Subcutaneous adipose tissue (tissue), 4 donors: ENCODE results near the gene BRINP2. TPM values are rescaled to one million over a fixed set of nuclear protein-coding genes. Genes with fewer than 3 reads are reported as not detected.

ENCODE experiments used
- total RNA-seq, 4 donors: library from RNA; depleted of rRNA; stranded (reverse); fragments of >200 nt; gene quantifications; one replicate each; pipeline ENCODE4 v1.1.0, GENCODE V29; 2016
- TF ChIP-seq, protein P1 (sequence below): fragments of 450-650 bp; IDR thresholded peaks from one replicate; pipeline ENCODE4 v1.5.1; 2016; ENCODE audit warnings: low read depth, mild to moderate bottlenecking, control low read depth, antibody characterized with exemption, moderate library complexity

Gene BRINP2
- total RNA-seq, 4 donors from 2014 or later = 0.17 to 1.8 (median 0.70) TPM

DNA sequence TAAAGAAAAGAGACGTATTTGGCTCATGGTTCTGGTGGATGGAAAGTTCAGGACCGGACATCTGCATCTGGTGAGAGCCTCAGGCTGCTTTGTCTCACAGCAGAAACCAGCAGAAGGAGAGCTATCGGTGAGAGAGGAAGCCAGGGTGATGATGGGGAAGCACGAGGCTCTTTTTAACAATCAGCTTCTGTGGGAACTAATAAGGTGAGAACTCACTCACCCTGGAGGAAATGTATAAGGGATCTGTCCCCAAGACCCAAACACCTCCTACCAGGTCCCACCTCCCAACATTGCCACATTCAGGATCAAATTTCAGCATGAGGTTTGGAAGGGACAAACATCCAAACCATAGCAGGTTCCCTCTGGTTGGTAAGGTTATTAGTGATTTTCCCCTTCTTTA, 39.0 kb upstream of the BRINP2 start:
- TF ChIP-seq, protein P1, sequence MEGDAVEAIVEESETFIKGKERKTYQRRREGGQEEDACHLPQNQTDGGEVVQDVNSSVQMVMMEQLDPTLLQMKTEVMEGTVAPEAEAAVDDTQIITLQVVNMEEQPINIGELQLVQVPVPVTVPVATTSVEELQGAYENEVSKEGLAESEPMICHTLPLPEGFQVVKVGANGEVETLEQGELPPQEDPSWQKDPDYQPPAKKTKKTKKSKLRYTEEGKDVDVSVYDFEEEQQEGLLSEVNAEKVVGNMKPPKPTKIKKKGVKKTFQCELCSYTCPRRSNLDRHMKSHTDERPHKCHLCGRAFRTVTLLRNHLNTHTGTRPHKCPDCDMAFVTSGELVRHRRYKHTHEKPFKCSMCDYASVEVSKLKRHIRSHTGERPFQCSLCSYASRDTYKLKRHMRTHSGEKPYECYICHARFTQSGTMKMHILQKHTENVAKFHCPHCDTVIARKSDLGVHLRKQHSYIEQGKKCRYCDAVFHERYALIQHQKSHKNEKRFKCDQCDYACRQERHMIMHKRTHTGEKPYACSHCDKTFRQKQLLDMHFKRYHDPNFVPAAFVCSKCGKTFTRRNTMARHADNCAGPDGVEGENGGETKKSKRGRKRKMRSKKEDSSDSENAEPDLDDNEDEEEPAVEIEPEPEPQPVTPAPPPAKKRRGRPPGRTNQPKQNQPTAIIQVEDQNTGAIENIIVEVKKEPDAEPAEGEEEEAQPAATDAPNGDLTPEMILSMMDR = no peak

DNA sequence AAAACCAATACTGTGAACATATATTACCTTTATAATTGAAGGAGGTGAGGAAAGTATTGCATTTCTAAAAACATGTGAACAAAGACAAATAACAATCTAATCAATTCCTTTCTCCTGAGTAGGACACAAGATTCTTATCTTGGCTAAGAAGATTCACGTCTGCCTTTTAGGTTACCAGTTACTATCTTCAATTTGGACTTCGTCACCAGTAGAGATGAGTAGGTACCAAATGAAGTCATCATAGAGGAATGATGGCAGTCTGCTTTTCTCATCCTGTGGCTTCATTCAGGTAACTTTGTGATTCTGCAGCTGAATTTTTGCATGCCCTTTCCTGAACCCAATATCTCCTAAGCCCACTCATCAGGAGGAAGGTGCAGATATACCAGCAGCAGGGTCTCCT, 38.6 kb upstream of the BRINP2 start:
- TF ChIP-seq, protein P1 = no peak

DNA sequence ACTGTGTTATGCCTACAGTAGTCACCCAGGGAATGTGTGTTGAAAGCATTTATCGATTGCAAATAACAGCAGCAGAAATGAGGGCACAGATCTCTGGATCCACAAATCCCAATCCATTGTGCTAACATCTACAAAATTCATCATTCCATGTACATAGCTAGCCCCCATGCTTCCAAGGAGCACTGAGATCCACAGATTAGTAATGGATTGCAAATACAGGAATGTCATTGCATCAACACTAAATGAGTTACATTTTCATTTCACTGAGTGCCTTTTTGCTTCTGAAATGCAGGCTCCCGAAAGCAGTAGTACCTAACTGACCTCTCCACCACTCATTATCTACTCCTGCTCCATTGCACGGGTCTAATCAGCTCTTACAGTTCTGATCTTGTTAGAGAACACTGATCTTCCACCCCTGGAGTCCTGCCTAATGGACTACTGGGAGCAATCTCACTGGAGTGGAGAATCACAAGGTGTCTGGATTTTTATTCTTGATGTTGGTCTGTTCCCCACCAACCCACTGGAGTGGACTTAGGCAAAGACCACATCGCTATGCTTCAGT, 36.7 kb upstream of the BRINP2 start:
- TF ChIP-seq, protein P1 = no peak

DNA sequence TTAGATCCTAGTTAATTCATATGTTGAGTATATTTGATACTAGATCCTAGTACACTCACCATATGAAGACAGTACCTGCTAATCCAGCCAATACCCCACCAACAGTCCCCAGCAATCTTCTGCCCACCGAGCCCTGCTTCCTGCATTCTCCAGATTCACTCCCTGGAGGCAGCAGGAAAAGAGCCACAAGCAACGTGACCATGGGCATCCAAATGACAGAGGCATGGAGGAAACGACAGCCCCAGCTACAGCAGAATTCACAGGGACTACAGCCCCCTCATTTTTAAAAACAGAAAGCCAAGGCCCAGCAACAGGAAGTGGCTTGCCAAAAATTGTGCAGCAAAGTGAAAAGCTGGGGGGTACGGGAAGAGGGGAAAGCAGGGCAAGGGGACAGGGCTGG, 35.5 kb upstream of the BRINP2 start:
- TF ChIP-seq, protein P1 = no peak

DNA sequence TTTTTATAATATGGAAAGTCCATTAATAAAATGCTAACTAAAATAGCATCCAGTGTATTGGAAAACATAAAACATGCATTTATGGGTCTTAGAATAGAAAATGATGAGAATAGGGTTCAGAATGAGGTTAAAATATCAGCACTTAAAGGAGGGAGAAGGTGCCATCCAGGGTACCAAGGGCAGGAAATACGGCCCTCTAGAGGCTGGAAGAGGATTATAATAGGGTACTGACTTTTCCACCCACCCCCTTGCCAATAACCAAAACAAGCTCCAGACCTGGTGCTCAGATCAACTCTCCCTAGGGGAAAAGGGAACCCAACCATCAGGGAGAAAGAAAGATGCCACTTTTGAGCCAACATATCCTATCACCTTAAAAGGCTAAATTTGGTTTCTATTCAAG, 32.9 kb upstream of the BRINP2 start:
- TF ChIP-seq, protein P1 = no peak

DNA sequence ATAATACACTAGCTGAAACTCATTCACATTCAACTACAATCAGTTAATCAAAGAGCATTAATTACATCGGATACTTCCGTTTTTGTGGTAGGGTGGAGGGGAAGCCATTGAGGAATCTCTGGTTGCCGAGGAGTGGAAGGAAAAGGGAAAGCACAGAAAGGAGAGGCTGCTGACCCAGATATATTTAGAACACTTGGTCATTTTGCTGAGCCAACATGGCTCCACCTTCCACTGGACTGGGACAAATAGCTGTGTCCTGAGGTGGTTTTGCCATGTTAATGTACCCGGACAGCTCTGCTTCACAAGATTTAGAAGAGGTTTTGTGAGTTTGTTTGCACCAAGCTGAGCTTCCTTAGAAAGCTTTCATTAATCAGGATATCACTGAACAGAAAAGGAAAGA, 32.4 kb upstream of the BRINP2 start:
- TF ChIP-seq, protein P1 = no peak

DNA sequence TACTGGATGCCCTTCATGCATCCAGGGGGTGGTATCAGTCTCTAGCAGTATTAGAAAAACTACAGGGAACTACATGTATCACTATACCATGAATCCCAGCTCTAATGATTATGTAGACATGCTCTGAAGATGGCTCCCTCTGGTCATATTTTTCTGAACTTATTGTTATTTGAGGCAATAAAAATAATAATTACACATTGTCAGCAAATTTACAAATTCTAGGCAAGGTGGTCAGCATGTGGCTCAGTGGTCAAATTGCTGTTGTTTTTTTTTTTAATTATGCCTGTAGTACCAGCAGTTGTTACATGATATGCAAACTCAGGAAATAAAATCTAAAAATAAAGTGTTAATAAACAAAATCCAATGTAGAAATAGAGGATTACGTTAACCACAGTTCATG, 28.7 kb upstream of the BRINP2 start:
- TF ChIP-seq, protein P1 = no peak
